ENCODE measurements around the gene MATN1.

MATN1 gene

DNA sequence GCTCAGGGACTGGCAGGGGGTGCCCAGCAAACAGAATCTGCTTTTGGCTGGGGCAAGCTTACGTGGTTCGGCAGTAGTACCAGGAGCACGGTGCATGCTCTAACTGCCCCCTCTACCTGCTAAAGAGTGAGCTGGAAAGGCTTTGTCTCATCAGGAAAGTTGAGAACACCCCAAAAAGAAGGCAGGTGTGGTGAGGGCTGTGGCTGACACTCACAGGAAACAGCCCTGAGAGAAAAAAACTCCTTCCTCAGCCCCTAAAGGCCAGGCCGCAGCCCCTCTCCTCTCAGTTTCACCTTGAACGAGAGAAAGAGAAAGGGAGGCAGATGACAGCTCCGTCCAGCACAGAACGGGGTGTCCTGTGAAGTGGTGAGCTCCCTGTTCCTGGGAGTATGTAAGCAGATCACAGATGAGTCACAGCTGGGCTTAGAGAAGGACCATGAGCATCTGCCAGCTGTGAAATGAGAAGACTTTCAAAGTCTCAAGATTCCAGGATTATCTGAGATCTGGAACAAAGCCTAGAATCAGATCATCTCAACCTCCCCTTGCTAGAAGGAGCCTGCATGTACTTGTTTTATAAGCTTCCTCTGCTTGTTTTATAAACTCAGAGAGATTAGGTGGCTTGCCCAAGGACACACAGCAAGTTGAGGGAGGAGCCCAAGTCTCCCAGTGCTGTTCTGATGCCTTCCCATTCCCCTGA, 20.8 kb upstream of the MATN1 start:
- no peak for FAIRE-seq

DNA sequence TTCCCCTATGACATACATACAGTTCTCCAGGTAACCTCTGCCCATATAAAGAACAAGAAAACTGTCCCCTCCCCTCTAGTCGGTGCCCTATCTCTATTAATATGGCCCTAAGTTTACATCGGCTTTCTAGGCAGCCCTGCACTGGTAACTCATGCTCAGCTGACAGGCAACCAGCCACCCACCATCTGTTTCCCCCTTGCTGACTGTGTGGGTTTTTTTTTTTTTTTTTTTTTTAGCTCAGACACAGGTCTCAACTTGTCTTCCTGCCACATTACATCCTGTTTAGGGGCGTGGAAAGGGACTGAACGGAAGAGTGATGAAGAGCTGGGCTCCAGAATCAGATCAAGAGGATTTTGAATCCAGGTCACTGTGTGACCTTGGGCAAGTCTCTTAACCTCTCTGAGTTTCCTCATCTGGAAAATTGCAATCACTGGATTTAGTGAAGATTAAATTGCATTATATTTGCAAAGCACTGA, 20.2 kb upstream of the MATN1 start:
- FAIRE-seq = no peak

DNA sequence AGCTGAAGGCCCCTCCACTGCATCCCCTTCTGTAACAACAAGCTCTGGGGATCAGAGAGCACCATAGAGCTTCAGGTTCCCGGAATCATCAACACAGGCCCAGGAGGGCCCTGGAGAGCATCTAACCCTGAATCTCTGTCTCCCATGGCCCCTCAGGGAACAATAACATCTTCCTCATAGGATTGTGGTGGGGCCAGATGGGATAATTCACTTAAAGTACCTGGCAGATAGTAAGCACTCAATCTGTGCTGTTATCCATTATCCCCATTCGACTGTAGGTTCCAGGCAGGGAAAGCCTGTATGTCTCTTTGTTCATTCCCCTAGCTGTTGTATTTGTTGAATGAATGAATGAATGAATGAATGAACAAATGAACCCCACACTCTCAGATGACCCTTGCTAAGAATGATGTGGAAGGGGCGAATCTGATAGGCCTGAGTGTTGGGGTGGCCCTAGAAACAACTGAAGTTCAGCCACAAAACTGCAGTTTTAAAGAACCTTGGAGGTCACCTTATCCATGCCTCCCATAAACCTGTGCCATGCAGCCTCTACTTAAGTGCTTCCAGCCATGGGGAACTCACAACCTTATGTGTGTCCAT, 19.7 kb upstream of the MATN1 start:
- FAIRE-seq = no peak

DNA sequence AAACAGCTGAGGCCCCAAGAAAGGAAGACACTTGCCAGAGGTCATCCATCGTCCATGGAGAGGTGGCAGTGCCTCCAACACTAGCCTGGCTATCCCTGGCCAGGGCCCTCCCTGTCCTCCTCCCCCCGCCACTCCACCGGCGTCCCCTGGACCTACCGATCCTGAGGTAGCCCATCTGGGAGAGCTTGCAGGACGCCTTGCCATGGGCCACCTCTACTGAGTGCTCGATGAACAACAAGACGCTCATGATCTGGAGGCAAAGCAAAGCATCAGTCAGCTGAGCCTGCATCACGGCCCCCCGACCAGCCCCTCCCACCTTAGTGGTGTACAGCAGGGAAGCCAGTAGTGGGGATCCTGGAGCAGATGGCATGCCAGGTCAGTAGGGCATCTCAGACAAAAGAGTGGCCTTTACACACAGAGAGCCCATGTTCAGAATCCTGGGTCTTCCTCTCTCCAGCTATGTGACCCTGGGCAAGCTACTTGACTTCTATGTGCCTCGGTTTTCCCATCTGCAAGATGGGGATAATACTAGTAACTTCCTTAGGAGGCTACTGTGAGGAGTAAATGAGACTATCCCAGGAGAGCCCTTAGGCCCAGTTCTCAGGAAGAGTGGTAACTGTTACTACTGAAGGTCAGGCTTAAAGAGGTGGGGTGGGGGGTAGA, 19.0 kb upstream of the MATN1 start:
- FAIRE-seq = no peak

- FAIRE-seq = no peak
Measured at GRCh38 chr1:30741239-30741894, 18.0 kb upstream of the MATN1 start.

- no peak for FAIRE-seq
Measured at GRCh38 chr1:30740251-30741238, 17.2 kb upstream of the MATN1 start.

GRCh38 chr1:30739601-30740000, 16.2 kb upstream of the MATN1 start:
- no peak for FAIRE-seq

- FAIRE-seq = no peak
Measured at GRCh38 chr1:30738715-30739559, 15.6 kb upstream of the MATN1 start.

- FAIRE-seq = no peak
Measured at GRCh38 chr1:30738040-30738714, 14.8 kb upstream of the MATN1 start.

DNA sequence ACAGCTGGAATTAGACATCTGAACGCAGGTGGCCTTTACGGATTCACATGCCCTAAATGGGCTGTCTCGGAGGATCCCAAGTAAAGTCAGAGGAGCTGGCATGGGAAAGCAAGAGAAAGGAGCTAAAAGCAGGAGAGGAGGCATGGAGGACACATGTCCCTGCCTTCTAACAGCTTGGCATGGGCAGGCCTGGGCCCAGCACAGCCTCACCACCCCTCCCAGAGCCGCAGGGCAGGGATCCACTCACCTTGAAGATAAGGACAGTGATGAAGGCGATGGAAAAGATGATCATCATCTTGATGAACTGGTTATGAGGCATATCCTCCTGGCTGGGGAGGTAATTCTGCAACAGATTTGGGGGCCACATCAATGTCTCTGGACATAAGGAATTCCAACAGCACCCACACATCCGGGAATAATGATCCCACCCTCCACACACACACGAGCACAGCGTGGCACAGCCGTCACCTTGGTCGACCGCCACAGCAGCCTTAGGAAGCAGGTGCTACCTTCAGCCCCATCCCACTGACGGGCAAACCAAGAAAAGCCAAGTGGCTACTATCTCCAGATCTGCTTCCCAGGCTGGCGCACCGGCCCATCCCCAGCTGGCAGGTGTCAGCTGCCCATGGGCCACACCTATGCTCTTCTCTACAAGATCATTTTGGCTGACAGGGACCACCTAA, 14.1 kb upstream of the MATN1 start:
- FAIRE-seq = no peak

DNA sequence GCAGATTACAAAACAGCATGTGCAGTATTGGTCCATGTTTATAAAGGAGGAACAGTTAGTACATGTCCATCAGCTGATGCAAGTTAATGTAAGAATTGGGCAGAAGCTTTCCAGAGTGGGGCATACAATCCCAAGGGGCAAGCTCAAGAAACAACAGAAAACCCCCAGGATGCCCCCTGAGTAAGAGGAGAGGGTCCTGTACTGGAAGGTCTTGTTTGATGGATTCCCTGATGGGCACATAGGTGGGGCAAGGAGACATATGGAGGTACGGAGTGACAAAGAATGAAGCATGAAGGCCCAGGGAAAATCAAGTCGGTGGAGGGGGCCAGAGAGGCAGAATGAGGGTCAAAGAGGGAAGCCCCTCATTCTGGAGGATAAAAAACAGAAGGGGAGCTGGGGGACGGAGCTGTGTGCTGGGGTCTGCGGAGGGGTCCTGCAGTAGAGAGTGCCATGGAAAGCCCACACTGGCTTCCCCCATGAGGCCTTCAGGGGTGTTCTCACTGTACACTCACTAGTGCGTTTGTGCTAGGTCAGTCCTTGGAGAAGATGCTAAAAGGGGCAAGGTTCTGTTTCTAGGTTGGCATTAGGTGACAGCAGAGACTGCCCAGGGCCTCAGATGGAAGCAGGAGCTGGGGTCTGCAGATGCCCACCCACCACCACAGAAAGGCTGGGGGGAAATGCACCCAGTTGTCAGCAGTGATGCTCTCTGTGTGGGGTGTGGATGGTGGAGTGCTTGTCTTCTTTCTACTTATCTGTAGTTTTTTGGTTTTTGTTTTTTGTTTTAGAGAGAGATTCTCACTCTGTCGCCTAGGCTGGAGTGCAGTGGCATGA, 12.5 kb upstream of the MATN1 start:
- FAIRE-seq = no peak

GRCh38 chr1:30735124-30735523, 11.7 kb upstream of the MATN1 start:
- no peak for FAIRE-seq

DNA sequence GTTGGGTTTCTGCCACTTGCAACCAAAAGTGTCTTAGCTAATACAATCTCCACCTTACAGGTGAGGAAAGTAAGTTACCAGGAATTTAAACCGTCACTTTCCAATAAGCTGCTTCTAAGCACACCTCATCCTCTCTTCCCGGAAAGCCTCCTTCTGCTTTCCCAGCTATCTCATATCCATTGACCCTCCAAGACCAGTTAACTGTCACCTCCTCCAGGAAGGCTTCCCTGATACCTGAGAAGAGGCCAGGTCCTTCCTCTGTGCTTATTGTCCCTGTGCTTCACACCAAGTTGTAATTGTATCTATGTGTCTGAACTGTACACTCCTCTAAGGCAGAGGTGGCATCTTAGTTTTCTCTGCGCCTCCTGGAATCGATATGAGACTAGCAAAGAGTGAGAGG, 11.2 kb upstream of the MATN1 start:
- no peak for FAIRE-seq

GRCh38 chr1:30734106-30734505, 10.7 kb upstream of the MATN1 start:
- FAIRE-seq = no peak

- no peak for FAIRE-seq
Measured at GRCh38 chr1:30733493-30733892, 10.1 kb upstream of the MATN1 start.

- FAIRE-seq = no peak
Measured at GRCh38 chr1:30732277-30732996, 9.1 kb upstream of the MATN1 start.

DNA sequence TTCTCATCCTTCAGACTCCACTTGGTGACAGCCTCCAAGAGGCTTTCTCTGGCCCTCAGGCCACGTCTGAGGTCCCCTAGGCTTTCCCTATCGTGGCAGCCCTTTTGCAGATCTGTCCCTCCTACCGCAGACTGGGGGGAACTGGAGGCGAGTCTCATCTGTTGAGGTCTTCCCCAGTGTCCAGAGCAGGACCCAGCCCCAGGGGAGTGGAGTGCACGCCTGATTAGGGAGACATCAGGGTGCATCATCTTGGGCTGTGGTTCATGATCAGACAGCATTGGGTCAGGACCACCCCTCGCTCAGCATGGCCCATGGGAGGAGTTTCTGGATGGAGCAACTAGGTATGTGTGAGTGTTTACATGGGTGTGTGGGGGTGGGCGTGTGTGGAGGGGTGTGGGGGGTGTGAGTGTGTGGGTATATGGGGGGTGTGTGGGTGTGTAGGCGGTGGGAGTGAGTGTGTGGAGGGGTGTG, 8.5 kb upstream of the MATN1 start:
- FAIRE-seq = no peak

- no peak for FAIRE-seq
Measured at GRCh38 chr1:30731109-30731805, 7.9 kb upstream of the MATN1 start.
